Hematopoietic multipotent progenitor cell treated with erythropoietin and hydrocortisone succinate and interleukin-3 and kit ligand, for 15 days (in vitro differentiated cells): Measurements from ENCODE around the gene FOXRED2.
"Not testable (repeated sequence)": the region's sequence is repeated elsewhere in the genome, so short reads cannot be mapped to it uniquely, and the experiment has no call there.

Experiments used
- DNase-seq: peaks from one replicate; pipeline ENCODE4 v3.0.0-alpha.2; 2015; ENCODE audit warnings: low spot score

Gene FOXRED2

GRCh38 chr22:36469094-36469710 is 37.6 kb downstream of the FOXRED2 start:
- no peak for DNase-seq

DNA sequence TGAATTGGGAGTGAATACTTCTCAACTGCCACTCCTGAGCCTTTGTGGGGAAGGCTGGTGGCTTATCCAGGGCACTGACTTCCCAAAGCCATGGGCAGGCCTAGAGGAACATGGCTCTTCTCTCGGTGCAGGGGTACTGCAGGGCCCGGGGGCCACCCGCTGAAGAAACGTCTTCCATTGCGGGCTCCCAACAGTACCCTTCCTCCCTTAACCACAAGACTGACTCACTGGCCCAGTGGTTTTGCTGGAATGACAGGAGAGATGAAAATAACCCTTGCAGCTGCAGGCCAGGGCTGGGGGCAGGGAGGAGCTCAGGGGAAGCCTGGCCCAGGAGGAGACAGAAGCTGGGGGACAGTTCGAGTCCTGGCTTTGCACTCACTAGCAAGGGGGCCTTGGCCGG is 38.9 kb downstream of the FOXRED2 start:
- DNase-seq: no peak

GRCh38 chr22:36467042-36467810 is 39.6 kb downstream of the FOXRED2 start:
- DNase-seq: no peak

GRCh38 chr22:36466258-36466657 is 40.6 kb downstream of the FOXRED2 start:
- no peak for DNase-seq

DNA sequence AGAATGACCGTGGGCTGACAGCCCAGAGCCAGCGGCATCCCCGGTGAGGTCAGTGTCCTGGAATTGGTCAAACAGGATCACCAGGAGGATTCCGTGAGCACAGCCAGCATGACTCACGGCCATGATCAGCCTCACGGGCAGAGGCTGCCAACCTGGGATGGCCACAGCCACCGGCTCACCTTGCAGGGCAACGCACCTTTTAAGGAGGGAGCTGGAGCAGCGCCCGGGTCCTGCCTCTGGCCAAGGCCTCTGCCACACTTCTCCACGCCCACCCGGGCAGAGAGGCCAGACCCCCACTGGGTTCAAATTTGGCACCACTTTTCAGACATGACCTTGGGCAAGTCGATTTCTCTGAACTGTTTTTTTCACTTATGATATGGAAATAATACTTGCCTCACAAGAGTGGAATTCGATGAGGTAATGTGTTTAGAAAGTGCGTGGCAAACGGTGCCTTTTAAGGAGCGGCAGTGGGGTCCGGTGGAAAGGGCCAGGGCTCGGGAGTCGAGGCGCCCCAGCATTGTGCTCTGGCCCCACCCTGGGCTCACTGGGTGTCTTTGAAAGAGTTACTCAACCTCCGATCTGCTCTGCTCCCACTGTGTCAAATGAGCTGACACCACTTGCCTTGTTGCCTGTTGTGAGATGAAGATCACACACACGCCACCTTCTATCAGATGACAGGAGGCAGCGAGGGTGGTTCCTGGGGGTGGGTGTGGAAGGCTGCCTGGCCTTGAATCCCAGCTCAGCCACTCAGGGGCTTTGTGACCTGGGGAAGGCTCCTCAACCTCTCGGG is 41.4 kb downstream of the FOXRED2 start:
- no peak for DNase-seq

GRCh38 chr22:36464715-36465231 is 42.1 kb downstream of the FOXRED2 start:
- no peak for DNase-seq

GRCh38 chr22:36463783-36464184 is 43.1 kb downstream of the FOXRED2 start:
- DNase-seq: no peak

- DNase-seq: no peak
Observed at GRCh38 chr22:36461665-36462649, 44.9 kb downstream of the FOXRED2 start.

GRCh38 chr22:36460202-36460601 is 46.6 kb downstream of the FOXRED2 start:
- DNase-seq: no peak

DNA sequence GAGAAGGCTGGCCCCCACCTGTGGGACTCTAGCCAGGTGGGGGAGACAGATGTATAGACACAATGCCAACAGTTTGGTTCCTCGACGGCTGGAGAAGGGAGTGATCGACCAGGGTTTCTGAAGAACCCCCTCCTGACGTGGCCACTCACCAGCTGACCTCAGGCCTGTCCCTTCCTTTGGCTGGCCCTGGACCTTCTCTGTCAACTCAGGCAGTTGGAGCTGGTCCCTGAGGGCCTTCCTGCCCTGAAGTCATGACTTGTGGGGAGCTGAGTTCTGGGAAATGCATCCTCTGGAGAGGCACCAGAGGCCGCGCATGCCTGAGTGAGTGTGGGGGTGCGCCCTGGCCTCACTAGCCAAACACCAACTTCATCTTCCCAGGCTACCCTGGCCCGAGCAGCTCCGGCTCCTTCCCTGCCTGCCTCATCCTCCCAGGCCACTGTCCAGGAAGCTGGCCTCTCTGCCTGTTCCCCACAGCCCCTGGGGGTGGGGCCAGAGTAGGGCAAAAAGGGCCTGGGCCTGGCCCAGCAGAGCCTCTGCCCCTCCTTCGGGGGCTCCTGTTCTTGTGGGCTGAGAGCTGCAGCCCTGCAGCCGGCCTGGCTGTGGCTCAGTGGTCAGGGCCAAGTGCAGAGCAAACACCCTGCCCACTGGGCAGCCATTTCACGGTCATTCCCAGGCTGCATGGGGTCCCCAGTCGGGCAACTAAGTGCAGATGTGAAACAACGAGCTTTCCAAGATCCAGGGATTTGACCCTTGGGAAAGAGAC is 49.0 kb downstream of the FOXRED2 start:
- no peak for DNase-seq

GRCh38 chr22:36456464-36456845 is 50.4 kb downstream of the FOXRED2 start:
- DNase-seq: no peak

GRCh38 chr22:36455571-36456463 is 51.0 kb downstream of the FOXRED2 start:
- no peak for DNase-seq

- peak; percentile 90 for DNase-seq
Observed at GRCh38 chr22:36454916-36455570, 51.8 kb downstream of the FOXRED2 start.

DNA sequence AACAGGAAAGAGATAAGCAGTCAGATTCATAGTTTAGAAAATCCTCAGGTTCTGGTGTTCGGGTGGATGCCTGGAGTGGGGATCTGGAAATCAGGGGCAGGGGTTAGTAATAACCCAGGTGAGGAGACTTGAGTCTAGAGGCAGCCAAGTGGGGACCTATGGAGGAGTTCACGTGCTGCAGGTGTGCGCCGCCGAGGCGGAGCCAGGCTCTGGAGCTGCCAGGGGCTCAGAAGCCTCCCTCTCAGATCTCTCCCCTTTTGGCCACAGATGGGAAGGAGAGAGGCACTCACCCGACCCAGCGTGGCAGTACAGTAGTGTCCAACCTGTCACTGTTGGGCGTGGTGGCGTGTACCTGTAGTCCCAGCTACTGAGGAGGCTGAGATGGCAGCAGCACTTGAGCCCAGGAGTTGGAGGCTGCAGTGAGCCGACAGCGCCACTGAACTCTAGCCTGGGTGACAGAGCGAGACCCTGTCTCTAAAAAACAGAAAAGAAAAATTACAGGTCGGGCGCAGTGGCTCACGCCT is 52.9 kb downstream of the FOXRED2 start:
- DNase-seq: no peak

DNA sequence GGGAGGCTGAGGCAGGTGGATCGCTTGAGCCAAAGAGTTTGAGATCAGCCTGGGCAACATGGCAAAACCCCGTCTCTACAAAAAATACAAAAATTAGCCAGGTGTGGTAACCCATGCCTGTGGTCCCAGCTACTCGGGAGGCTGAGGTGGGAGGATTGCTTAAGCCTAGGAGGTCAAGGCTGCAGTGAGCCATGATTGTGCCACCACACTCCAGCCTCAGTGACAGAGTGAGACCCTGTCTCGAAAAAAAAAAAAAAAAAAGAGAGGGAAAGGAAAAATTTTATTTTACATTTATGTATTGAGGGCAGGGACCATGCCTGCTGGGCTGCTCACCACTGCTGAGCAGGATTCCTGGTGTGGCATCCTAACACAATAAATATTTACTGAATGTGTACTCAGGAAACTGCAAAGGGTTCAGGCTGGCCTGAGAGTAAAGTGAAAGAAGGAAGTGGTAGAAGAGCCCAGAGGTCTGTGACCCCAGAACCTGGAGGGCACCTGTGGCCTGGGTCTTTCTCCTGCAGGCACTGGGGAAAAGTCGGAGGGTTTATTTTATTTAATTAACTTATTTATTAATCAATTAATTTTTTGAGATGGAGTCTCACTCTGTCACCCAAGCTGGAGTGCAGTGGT is 53.7 kb downstream of the FOXRED2 start:
- not testable (repeated sequence) for DNase-seq

DNA sequence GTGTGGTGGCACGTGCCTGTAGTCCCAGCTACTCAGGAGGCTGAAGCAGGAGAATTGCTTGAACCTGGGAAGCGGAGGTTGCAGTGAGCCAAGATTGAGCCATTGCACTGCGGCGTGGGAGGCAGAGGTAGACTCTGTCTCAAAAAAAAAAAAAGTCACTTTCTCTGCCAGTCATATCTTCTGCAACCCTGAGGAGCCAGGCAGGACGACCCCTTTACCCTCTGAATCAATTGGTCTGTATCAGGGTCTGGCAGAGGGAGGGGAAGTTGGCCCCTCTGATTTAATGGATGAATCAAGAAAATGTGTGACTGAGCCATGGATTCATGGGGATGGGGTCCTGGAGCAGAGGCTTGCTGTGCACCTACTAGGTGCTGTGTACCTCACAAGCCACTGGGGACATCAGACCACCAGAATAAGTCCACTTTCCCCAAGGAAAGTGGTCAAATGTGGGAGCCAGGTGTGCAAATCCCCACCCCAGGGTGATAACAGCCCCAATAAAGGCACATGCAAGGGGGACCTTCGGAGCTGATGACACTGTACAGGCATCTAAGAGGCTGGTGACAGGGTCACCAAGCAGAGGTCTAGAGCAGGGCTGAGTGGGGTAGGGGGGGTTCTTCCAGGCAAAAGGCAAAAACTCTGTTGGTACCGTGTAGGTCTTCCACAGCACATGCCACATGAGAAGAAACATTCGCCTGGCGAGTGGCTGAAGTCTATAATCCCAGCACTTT is 54.4 kb downstream of the FOXRED2 start:
- DNase-seq: no peak

DNA sequence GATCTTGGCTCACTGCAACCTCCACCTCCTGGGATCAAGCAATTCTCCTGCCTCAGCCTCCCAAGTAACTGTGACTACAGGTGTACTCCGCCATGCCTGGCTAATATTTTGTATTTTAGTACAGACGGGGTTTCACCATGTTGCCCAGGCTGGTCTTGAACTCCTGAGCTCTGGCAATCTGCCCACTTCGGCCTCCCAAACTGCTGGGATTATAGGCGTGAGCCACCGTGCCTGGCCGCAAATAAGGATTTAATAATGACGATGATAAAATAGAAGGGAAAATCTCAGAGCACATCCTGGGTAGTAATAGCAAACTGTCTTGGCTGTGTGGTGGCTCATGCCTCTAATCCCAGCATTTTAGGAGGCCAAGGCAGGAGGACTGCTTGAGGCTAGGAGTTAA is 55.9 kb downstream of the FOXRED2 start:
- DNase-seq: not testable (repeated sequence)
